GM12878 (cell line): ENCODE results near the gene MAP3K10. TPM values are rescaled to one million over a fixed set of nuclear protein-coding genes. Genes with fewer than 3 reads are reported as not detected.

Experiments
- ATAC-seq: fragments of 200-7000 bp; cut with Tn5 transposase; 3 replicates; pipeline ENCODE4 v1.9.1; 2020; ENCODE audit warnings: mild to moderate bottlenecking, moderate library complexity
- BruUV-seq: library from RNA; stranded (reverse); fragments of 400-500 nt; replicated peaks from 2 replicates; lab custom pipeline; 2021; lab: Mats Ljungman, UMichigan
- CTCF ChIA-PET: fragments of 300-600 bp; sonication (Branson Sonifier 250); formaldehyde crosslinking; extraction: SDS; loops from one replicate; lab custom pipeline; 2021; ENCODE audit warnings: inconsistent platforms; lab: Yijun Ruan, JAX
- POLR2A ChIA-PET: fragments of 350-600 bp; formaldehyde crosslinking; extraction: SDS; loops from one replicate; lab custom pipeline; 2021; ENCODE audit warnings: inconsistent platforms; lab: Charles Lee
- RAD21 ChIA-PET: fragments of 300-600 bp; sonication (Branson Sonifier 250); formaldehyde crosslinking; loops from one replicate; lab custom pipeline; 2023; ENCODE audit warnings: antibody characterized with exemption; ENCODE audit not compliant: unreplicated experiment; lab: Charles Lee
- SMC1A ChIA-PET: fragments of 300-600 bp; sonication (Branson Sonifier 250); formaldehyde crosslinking; loops from one replicate; lab custom pipeline; 2023; ENCODE audit not compliant: unreplicated experiment, uncharacterized antibody; lab: Charles Lee
- DNase-seq: peaks from one replicate; pipeline ENCODE4 v3.0.0-alpha.2; 2011; ENCODE audit warnings: low read depth, low spot score
- FAIRE-seq: peaks from 3 replicates; lab custom pipeline; 2011; peaks lifted over from hg19 to GRCh38; lab: Jason Lieb, UNC
- H2AFZ ChIP-seq: 2 replicates; pipeline ENCODE4 v1.6.0; 2011; ENCODE audit warnings: low read depth, low read length, control low read depth; ENCODE audit not compliant: control insufficient read depth
- H3K27ac ChIP-seq: 2 replicates; pipeline ENCODE4 v1.5.1; 2011; ENCODE audit warnings: control low read depth; ENCODE audit not compliant: control insufficient read depth, insufficient read depth
- H3K27me3 ChIP-seq, 2 experiments: replicated peaks in 1 of 2; 2 replicates each; pipeline versions ENCODE4 v1.6.0 to v1.6.1; 2011; ENCODE audit warnings: low read length in 1 of 2; ENCODE audit not compliant: control insufficient read depth in 2 of 2, insufficient read depth in 2 of 2
- H3K36me3 ChIP-seq, 2 experiments: 2 replicates each; pipeline ENCODE4 v1.5.1; 2011; ENCODE audit warnings: low read length in 1 of 2; ENCODE audit not compliant: control insufficient read depth in 2 of 2, insufficient read depth in 2 of 2
- H3K4me1 ChIP-seq: 2 replicates; pipeline ENCODE4 v1.6.1; 2011; ENCODE audit warnings: mild to moderate bottlenecking, low read length, moderate library complexity, mixed read lengths; ENCODE audit not compliant: control insufficient read depth, insufficient read depth
- H3K4me2 ChIP-seq: 2 replicates; pipeline ENCODE4 v1.6.0; 2011; ENCODE audit warnings: control low read depth; ENCODE audit not compliant: control insufficient read depth, insufficient read depth
- H3K4me3 ChIP-seq: fragments of 200-600 bp; sonication (generic); 2 replicates; pipeline ENCODE4 v1.5.1; 2016
- H3K79me2 ChIP-seq: 2 replicates; pipeline ENCODE4 v1.6.0; 2011; ENCODE audit warnings: low read length; ENCODE audit not compliant: control insufficient read depth, insufficient read depth
- H3K9ac ChIP-seq: 2 replicates; pipeline ENCODE4 v1.8.0; 2011; ENCODE audit warnings: low read length, control low read depth, mixed read lengths; ENCODE audit not compliant: control insufficient read depth, insufficient read depth
- H3K9me3 ChIP-seq: replicated peaks from 3 replicates; pipeline ENCODE4 v1.5.1; 2011; ENCODE audit warnings: mild to moderate bottlenecking, low read length; ENCODE audit not compliant: control insufficient read depth, insufficient read depth
- H4K20me1 ChIP-seq: 2 replicates; pipeline ENCODE4 v1.6.0; 2011; ENCODE audit not compliant: control insufficient read depth, insufficient read depth
- ATF7 ChIP-seq: fragments of 450-650 bp; IDR thresholded peaks from 2 replicates; pipeline ENCODE4 v1.6.1; 2016; ENCODE audit warnings: low read depth, mild to moderate bottlenecking
- BCL11A ChIP-seq: IDR thresholded peaks from 2 replicates; pipeline ENCODE4 v1.6.1; 2011; ENCODE audit warnings: low read depth, low read length
- CBFB ChIP-seq: IDR thresholded peaks from 2 replicates; pipeline ENCODE4 v1.6.1; 2016; ENCODE audit warnings: antibody characterized with exemption, low read depth
- JUND ChIP-seq: IDR thresholded peaks from 2 replicates; pipeline ENCODE4 v1.6.1; 2012; ENCODE audit warnings: low read depth, mild to moderate bottlenecking, low read length, improper control_type of control experiment, moderate library complexity
- SREBF1 ChIP-seq: IDR thresholded peaks from 2 replicates; pipeline ENCODE4 v1.6.1; 2012; ENCODE audit warnings: mild to moderate bottlenecking, low read length
- WGBS: methylation state at CpG from one replicate; pipeline ENCODE4 v1.1.6; 2016; ENCODE audit warnings: low lambda C conversion rate; ENCODE audit not compliant: insufficient replicate concordance, insufficient coverage; ENCODE audit errors: missing lambda C conversion rate; 5-methylcytosine and 5-hydroxymethylcytosine counted together
- in situ Hi-C: fragments of 300-500 bp; cut with MboI; formaldehyde crosslinking; loops from 9 replicates; pipeline ENCODE4 v1.14.3; 2018; ENCODE audit warnings: mixed read lengths
- intact Hi-C: fragments of 100-400 bp; cut with micrococcal nuclease; formaldehyde crosslinking; loops from one replicate; pipeline ENCODE4 v1.14.2; 2022; ENCODE audit not compliant: unreplicated experiment
- polyA plus RNA-seq, 11 experiments: library from polyadenylated mRNA; depleted of rRNA in 4 of 11; unstranded in 6 of 11; stranded (reverse) in 5 of 11; fragments of >200 nt; fragmentation: Nextera tagmentation in 4 of 11; fragmentation: Illumina TruSeq in 1 of 11; extraction: Ambion mirVana in 4 of 11; extraction: Trizol in 1 of 11; gene quantifications; 1 replicate in 1 of 11; 2 replicates in 10 of 11; pipeline versions ENCODE4 v1.2.1 to v1.2.3, GENCODE V29; 2011 to 2016; ENCODE audit warnings: inconsistent platforms in 2 of 11, missing spikeins in 2 of 11, low read depth in 1 of 11
- total RNA-seq, 4 experiments: library from RNA; depleted of rRNA in 3 of 4; stranded (reverse); fragments of >200 nt in 3 of 4; fragmentation: Illumina TruSeq in 1 of 4; extraction: Trizol in 1 of 4; gene quantifications; 2 replicates each; pipeline versions ENCODE4 v1.2.1 to v1.2.3, GENCODE V29; 2013 to 2021
- TF ChIP-seq, protein P1 (sequence below): IDR thresholded peaks from 2 replicates; pipeline ENCODE4 v1.6.1; 2012; ENCODE audit warnings: improper control_type of control experiment, low read depth, low read length; ENCODE audit not compliant: insufficient replicate concordance

MAP3K10 gene
- total and polyA plus RNA-seq, 10 of the 15 experiments (the other 5 are each of a cell fraction or from before 2014, with no cell fraction given), result 0.11 to 16.6 (median 2.6) TPM

DNA sequence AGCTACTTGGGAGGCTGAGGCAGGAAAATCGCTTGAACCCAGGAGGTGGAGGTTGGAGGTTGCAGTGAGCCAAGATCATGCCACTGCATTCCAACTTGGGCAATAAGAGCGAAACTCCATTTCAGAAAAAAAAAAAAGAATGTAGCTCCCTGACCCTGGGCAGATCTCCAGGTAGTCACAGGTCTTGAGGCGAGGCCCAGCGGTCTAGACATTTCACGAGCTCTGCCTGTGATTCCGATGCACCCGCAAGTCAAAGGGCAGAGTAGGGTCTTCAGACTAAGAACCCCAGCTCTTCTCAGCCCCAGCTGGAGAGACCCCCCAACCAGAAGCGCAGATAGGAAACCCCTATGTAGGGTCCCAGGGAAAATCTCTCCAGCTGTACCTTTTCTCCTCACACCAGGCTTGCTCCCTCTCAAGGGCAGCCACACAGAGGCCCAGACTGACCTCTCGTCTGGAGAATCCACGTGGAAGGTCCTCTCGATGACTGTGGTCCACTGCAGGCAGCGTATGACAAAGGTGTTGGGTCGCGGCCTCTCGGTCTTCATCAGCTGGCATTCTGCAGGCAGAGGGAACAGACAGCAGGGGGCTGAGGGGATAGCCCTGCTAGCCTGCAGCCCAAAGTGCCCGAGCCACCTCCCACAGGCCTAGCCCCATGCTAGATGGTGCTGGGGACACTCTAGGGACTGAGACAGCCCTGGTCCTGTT, 63.6 kb downstream of the MAP3K10 start:
- no peak overlapping the region for H3K9ac ChIP-seq
- H3K4me2 ChIP-seq, result no peak overlapping the region
- ChIA-PET CTCF (no interaction called here), RAD21 (no interaction called here), POLR2A (no interaction called here), SMC1A (no interaction called here)
- in situ Hi-C loops, result no loop called here
- H3K27ac ChIP-seq, result no peak overlapping the region
- WGBS, result 98% methylated on average over 16 of the region's 16 CpGs
- H3K4me3 ChIP-seq, result no peak overlapping the region
- peaks cover 23 to 31% of the 10 kb centered on the region in 2 experiments; a peak in 3 of 4 replicates for H3K36me3 ChIP-seq
- BruUV-seq, result no TSS peak
- TF ChIP-seq CBFB, result no peak
- TF ChIP-seq SREBF1, result no peak
- TF ChIP-seq, protein P1, sequence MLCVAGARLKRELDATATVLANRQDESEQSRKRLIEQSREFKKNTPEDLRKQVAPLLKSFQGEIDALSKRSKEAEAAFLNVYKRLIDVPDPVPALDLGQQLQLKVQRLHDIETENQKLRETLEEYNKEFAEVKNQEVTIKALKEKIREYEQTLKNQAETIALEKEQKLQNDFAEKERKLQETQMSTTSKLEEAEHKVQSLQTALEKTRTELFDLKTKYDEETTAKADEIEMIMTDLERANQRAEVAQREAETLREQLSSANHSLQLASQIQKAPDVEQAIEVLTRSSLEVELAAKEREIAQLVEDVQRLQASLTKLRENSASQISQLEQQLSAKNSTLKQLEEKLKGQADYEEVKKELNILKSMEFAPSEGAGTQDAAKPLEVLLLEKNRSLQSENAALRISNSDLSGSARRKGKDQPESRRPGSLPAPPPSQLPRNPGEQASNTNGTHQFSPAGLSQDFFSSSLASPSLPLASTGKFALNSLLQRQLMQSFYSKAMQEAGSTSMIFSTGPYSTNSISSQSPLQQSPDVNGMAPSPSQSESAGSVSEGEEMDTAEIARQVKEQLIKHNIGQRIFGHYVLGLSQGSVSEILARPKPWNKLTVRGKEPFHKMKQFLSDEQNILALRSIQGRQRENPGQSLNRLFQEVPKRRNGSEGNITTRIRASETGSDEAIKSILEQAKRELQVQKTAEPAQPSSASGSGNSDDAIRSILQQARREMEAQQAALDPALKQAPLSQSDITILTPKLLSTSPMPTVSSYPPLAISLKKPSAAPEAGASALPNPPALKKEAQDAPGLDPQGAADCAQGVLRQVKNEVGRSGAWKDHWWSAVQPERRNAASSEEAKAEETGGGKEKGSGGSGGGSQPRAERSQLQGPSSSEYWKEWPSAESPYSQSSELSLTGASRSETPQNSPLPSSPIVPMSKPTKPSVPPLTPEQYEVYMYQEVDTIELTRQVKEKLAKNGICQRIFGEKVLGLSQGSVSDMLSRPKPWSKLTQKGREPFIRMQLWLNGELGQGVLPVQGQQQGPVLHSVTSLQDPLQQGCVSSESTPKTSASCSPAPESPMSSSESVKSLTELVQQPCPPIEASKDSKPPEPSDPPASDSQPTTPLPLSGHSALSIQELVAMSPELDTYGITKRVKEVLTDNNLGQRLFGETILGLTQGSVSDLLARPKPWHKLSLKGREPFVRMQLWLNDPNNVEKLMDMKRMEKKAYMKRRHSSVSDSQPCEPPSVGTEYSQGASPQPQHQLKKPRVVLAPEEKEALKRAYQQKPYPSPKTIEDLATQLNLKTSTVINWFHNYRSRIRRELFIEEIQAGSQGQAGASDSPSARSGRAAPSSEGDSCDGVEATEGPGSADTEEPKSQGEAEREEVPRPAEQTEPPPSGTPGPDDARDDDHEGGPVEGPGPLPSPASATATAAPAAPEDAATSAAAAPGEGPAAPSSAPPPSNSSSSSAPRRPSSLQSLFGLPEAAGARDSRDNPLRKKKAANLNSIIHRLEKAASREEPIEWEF, result no peak
- TF ChIP-seq JUND, result no peak
- no peak for TF ChIP-seq BCL11A
- TF ChIP-seq ATF7, result no peak
- peaks cover 3% of the 10 kb centered on the region for H3K79me2 ChIP-seq
- H3K9me3 ChIP-seq, result no peaks in the 10 kb centered on the region
- H3K4me1 ChIP-seq, result no peaks in the 10 kb centered on the region
- H4K20me1 ChIP-seq, result no peaks in the 10 kb centered on the region
- ATAC-seq (no peak), DNase-seq (no peak), FAIRE-seq (no peak)
- intact Hi-C loops, result no loop called here
- H2AFZ ChIP-seq, result no peak overlapping the region
- H3K27me3 ChIP-seq, result no peaks in the 10 kb centered on the region
